Fibroblast of skin of right quadriceps (primary cell): ENCODE data around the gene ARHGAP12.

Experiments used
- DNase-seq: peaks from one replicate; pipeline ENCODE4 v3.0.0-alpha.2; 2013

ARHGAP12 gene

GRCh38 chr10:31759799-31760626 is 168.6 kb downstream of the ARHGAP12 start:
- DNase-seq = peak; percentile 99

- DNase-seq = peak; percentile 22
Observed at GRCh38 chr10:31759124-31759798, 169.4 kb downstream of the ARHGAP12 start.

- DNase-seq = peak; percentile 67
Observed at GRCh38 chr10:31758495-31758894, 170.1 kb downstream of the ARHGAP12 start.

GRCh38 chr10:31757831-31758230 is 170.8 kb downstream of the ARHGAP12 start:
- DNase-seq = no peak

- no peak for DNase-seq
Observed at GRCh38 chr10:31757386-31757791, 171.2 kb downstream of the ARHGAP12 start.

GRCh38 chr10:31756729-31757110 is 171.9 kb downstream of the ARHGAP12 start:
- DNase-seq = no peak

GRCh38 chr10:31756101-31756728 is 172.4 kb downstream of the ARHGAP12 start:
- DNase-seq = no peak
